ENCODE results near the gene AQP10. TPM values are rescaled to one million over a fixed set of nuclear protein-coding genes. Genes with fewer than 3 reads are reported as not detected.

Gene AQP10
- total and polyA plus RNA-seq, 2 of the 4 experiments (the other 2 are of a cell fraction): not detected

GRCh38 chr1:154272217-154272998, 48.5 kb upstream of the AQP10 start, which contains the start of gene HAX1:
Gene HAX1, plus strand, starts transcription at chr1:154272629. Its CDS starts 95 bp downstream, at chr1:154272724.
- peaks cover 4% of the 10 kb centered on the region; the same call in 1 of the 2 replicates for H3K4me1 ChIP-seq (ENCODE audit: control insufficient read depth, insufficient read depth, low read length)
- peaks cover 12 to 13% of the 10 kb centered on the region in 2 experiments for H3K79me1 ChIP-seq (ENCODE audit: low read depth in 1 of 2, low read length in 2 of 2)
- H2BK20ac ChIP-seq (ENCODE audit: low read depth, low read length): no peak within 1 kb of the TSS
- intact Hi-C loops (cut with micrococcal nuclease) (loop anchor here (1.0 to 10.0 kb wide), 5 partner anchors 54 to 274 kb away; no protein-coding TSS in a partner anchor), in situ Hi-C loops (cut with MboI; ENCODE audit: low sequenced_read_pairs) (loop anchor here (5.0 kb wide), 1 partner anchor 65 kb away; no protein-coding TSS in a partner anchor), dilution Hi-C loops (cut with HindIII; ENCODE audit: low sequenced_read_pairs, unreplicated experiment) (no loop called here)
- peak within 1 kb of the TSS; percentile 92 for H4K91ac ChIP-seq (ENCODE audit: insufficient read depth, low read depth, low read length)
- H3K36me3 ChIP-seq (ENCODE audit: control insufficient read depth, insufficient read depth, low read length): peaks cover 27% of the 10 kb centered on the region
- peak within 1 kb of the TSS; percentile 95 for H3K4ac ChIP-seq (ENCODE audit: low read depth, low read length)
- H3K18ac ChIP-seq (ENCODE audit: low read depth, low read length): peak within 1 kb of the TSS; percentile 37
- peak within 1 kb of the TSS; percentile 21; the same call in 1 of the 2 replicates for H2BK120ac ChIP-seq (ENCODE audit: low read depth, low read length)
- peak within 1 kb of the TSS; percentile 84 for H3K4me2 ChIP-seq (ENCODE audit: low read depth, low read length)
- peak within 1 kb of the TSS; percentile 87 for H3K27ac ChIP-seq (ENCODE audit: insufficient read depth, low read length)
- H2AK9ac ChIP-seq (replicated peaks; ENCODE audit: low read depth, low read length, poor library complexity): peak within 1 kb of the TSS; percentile 95
- peak within 1 kb of the TSS; percentile 96 for H3K56ac ChIP-seq (ENCODE audit: extremely low read depth, insufficient read depth, low read length)
- peak within 1 kb of the TSS; percentile 86 for H4K5ac ChIP-seq (ENCODE audit: low read depth, low read length)
- peak within 1 kb of the TSS; percentile 98 for H3K9ac ChIP-seq (ENCODE audit: low read depth, low read length)
- 0% methylated on average over 18 of the region's 47 CpGs; no CpG with 5 or more reads in 1 of the 2 experiments for WGBS, 2 experiments (ENCODE audit: extremely low coverage in 2 of 2, insufficient read length in 1 of 2)
- ChIA-PET POLR2A (ENCODE audit: unreplicated experiment) (interaction anchor here (0.6 kb wide), 3 partner anchors 12 to 232 kb away, joined by 4 to 9 read pairs (median 8); no protein-coding TSS in a partner anchor), CTCF (interaction anchor here (0.6 to 1.2 kb wide), 4 partner anchors 62 to 230 kb away, joined by 3 to 4 read pairs (median 3); no protein-coding TSS in a partner anchor)
- DNase-seq (peak; percentile 97), ATAC-seq (ENCODE audit: low read depth) (peak; percentile 94)
- peak within 1 kb of the TSS; percentile 95 for H3K23ac ChIP-seq (ENCODE audit: low read depth, low read length)
- peak within 1 kb of the TSS; percentile 86 to 89 for H4K8ac ChIP-seq (ENCODE audit: low read depth in 2 of 2, low read length in 2 of 2)
- H2AK5ac ChIP-seq (ENCODE audit: low read depth, low read length): peak within 1 kb of the TSS; percentile 92
- peak within 1 kb of the TSS; percentile 87 for H2AFZ ChIP-seq (replicated peaks; ENCODE audit: low read length, poor library complexity)
- 0 out of 3 replicates have a peak within 1 kb of the TSS, but pooled peaks have one; percentile 37 for H2BK15ac ChIP-seq (ENCODE audit: low read depth, low read length)
- peak within 1 kb of the TSS; percentile 72 for H2BK5ac ChIP-seq (ENCODE audit: low read depth, low read length, poor library complexity, severe bottlenecking)
- H3K9me3 ChIP-seq (ENCODE audit: control insufficient read depth, insufficient read depth, low read length): no peaks in the 10 kb centered on the region
- no peaks in the 10 kb centered on the region for H3K27me3 ChIP-seq (ENCODE audit: control insufficient read depth, insufficient read depth, low read length)
- peak within 1 kb of the TSS; percentile 87 for H3K4me3 ChIP-seq (ENCODE audit: insufficient read depth, low read depth, low read length)
- BruUV-seq (replicated peaks): no TSS peak
- H3K14ac ChIP-seq (replicated peaks; ENCODE audit: low read depth, low read length): peak within 1 kb of the TSS; percentile 97
- H4K20me1 ChIP-seq (ENCODE audit: insufficient read depth, low read length): no peaks in the 10 kb centered on the region
- peaks cover 5% of the 10 kb centered on the region; the same call in 1 of the 2 replicates for H3K9me1 ChIP-seq (ENCODE audit: insufficient read depth, low read length)
- TF ChIP-seq, protein P1, sequence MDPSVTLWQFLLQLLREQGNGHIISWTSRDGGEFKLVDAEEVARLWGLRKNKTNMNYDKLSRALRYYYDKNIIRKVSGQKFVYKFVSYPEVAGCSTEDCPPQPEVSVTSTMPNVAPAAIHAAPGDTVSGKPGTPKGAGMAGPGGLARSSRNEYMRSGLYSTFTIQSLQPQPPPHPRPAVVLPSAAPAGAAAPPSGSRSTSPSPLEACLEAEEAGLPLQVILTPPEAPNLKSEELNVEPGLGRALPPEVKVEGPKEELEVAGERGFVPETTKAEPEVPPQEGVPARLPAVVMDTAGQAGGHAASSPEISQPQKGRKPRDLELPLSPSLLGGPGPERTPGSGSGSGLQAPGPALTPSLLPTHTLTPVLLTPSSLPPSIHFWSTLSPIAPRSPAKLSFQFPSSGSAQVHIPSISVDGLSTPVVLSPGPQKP (IDR thresholded peaks at IDR 0.05; ENCODE audit: borderline replicate concordance, low read depth, low read length): no peak
- TF ChIP-seq NFE2L2 (IDR thresholded peaks at IDR 0.05; ENCODE audit: low read depth, low read length) (no peak), USF2 (IDR thresholded peaks at IDR 0.05; ENCODE audit: low read depth, low read length) (no peak), MXI1 (IDR thresholded peaks at IDR 0.05; ENCODE audit: borderline replicate concordance, low read depth, low read length) (no peak), FOS (IDR thresholded peaks at IDR 0.05; ENCODE audit: low read depth, low read length) (no peak), SMC3 (IDR thresholded peaks at IDR 0.05; ENCODE audit: low read depth, low read length) (peak; percentile 63), RFX5 (IDR thresholded peaks at IDR 0.05; ENCODE audit: low read depth, low read length) (no peak), MAFK (IDR thresholded peaks at IDR 0.05; ENCODE audit: low read depth, low read length) (no peak), POLR2A (IDR thresholded peaks at IDR 0.05; ENCODE audit: low read depth, low read length) (peak; percentile 71), MAZ (IDR thresholded peaks at IDR 0.05; ENCODE audit: borderline replicate concordance, low read depth, low read length) (peak; percentile 50; the same call in 1 of the 2 replicates), CEBPB (IDR thresholded peaks at IDR 0.05; ENCODE audit: low read depth, low read length) (no peak; the same call in 1 of the 2 replicates), BHLHE40 (IDR thresholded peaks at IDR 0.05; ENCODE audit: low read depth, low read length) (no peak)
- TF ChIP-seq, protein P2, sequence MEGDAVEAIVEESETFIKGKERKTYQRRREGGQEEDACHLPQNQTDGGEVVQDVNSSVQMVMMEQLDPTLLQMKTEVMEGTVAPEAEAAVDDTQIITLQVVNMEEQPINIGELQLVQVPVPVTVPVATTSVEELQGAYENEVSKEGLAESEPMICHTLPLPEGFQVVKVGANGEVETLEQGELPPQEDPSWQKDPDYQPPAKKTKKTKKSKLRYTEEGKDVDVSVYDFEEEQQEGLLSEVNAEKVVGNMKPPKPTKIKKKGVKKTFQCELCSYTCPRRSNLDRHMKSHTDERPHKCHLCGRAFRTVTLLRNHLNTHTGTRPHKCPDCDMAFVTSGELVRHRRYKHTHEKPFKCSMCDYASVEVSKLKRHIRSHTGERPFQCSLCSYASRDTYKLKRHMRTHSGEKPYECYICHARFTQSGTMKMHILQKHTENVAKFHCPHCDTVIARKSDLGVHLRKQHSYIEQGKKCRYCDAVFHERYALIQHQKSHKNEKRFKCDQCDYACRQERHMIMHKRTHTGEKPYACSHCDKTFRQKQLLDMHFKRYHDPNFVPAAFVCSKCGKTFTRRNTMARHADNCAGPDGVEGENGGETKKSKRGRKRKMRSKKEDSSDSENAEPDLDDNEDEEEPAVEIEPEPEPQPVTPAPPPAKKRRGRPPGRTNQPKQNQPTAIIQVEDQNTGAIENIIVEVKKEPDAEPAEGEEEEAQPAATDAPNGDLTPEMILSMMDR (conservative IDR thresholded peaks at IDR 0.05; ENCODE audit: low read depth, low read length): peak; percentile 86

Data from IMR-90 (cell line).